T-cell (primary cell): Measurements from ENCODE around the gene RSL1D1. TPM values are rescaled to one million over a fixed set of nuclear protein-coding genes. Genes with fewer than 3 reads are reported as not detected.
A peak's percentile ranks its signal among the peaks of the same experiment; 100 is the strongest.
"Not testable (repeated sequence)": the region's sequence is repeated elsewhere in the genome, so short reads cannot be mapped to it uniquely, and the experiment has no call there.

Experiments
- ATAC-seq, 4 experiments: fragments of 200-7000 bp in 3 of 4; fragments of 150-1000 bp in 1 of 4; cut with Tn5 transposase; replicated peaks in 1 of 4; 1 replicate in 3 of 4; 2 replicates in 1 of 4; pipeline ENCODE4 v1.10.0; 2021; ENCODE audit warnings: moderate library complexity in 3 of 4, mild to moderate bottlenecking in 2 of 4, moderate number of reproducible peaks in 1 of 4
- CTCF ChIA-PET, 2 donors: fragments of 300-600 bp; sonication (Branson Sonifier 250); formaldehyde crosslinking; loops; one replicate each; lab custom pipeline; 2022; ENCODE audit warnings: antibody characterized with exemption in 2 of 2; lab: Charles Lee
- POLR2A ChIA-PET, 2 donors: fragments of 300-600 bp; sonication (Branson Sonifier 250); formaldehyde crosslinking; loops; one replicate each; lab custom pipeline; 2022; ENCODE audit warnings: antibody characterized with exemption in 2 of 2; lab: Charles Lee
- DNase-seq, 35 experiments: peaks; one replicate each; pipeline versions ENCODE4 v3.0.0 to v3.0.0-alpha.2; 2013 to 2023
- H3K27ac ChIP-seq: one replicate; pipeline ENCODE4 v1.5.1; 2013; ENCODE audit warnings: low read length
- H3K27me3 ChIP-seq, 2 experiments: replicated peaks in 1 of 2; 1 replicate in 1 of 2; 2 replicates in 1 of 2; pipeline versions ENCODE4 v1.6.1 to v1.7.0; 2013; ENCODE audit warnings: low read length in 1 of 2, mixed read lengths in 1 of 2; ENCODE audit not compliant: control insufficient read depth in 2 of 2, insufficient read depth in 2 of 2; ENCODE audit errors: extremely low read depth in 1 of 2
- H3K36me3 ChIP-seq, 2 donors: 1 replicate in 1 of 2; 2 replicates in 1 of 2; pipeline versions ENCODE4 v1.6.1 to v1.7.0; 2013; ENCODE audit warnings: low read length in 1 of 2; ENCODE audit not compliant: control insufficient read depth in 2 of 2, insufficient read depth in 1 of 2; ENCODE audit errors: extremely low read depth in 1 of 2
- H3K4me1 ChIP-seq, 2 experiments: 1 replicate in 1 of 2; 2 replicates in 1 of 2; pipeline versions ENCODE4 v1.6.1 to v1.7.0; 2013; ENCODE audit warnings: low read length in 2 of 2, mixed read lengths in 1 of 2; ENCODE audit not compliant: insufficient read depth in 2 of 2, control insufficient read depth in 1 of 2; ENCODE audit errors: extremely low read depth in 1 of 2
- H3K4me3 ChIP-seq, 2 donors: 1 replicate in 1 of 2; 2 replicates in 1 of 2; pipeline versions ENCODE4 v1.5.1 to v1.7.0; 2013; ENCODE audit warnings: mild to moderate bottlenecking in 2 of 2, low read length in 1 of 2, moderate library complexity in 1 of 2; ENCODE audit not compliant: control insufficient read depth in 1 of 2; ENCODE audit errors: extremely low read depth in 1 of 2
- H3K9me3 ChIP-seq: 2 replicates; pipeline ENCODE4 v1.7.0; 2013
- H3K27ac Mint-ChIP-seq, 2 donors: one replicate each; pipeline ENCODE4 v1.8.0; 2020 to 2021; ENCODE audit warnings: mild to moderate bottlenecking in 2 of 2, mixed read lengths in 2 of 2
- H3K27me3 Mint-ChIP-seq, 2 donors: one replicate each; pipeline ENCODE4 v1.8.0; 2021 to 2022; ENCODE audit warnings: mixed read lengths in 2 of 2
- H3K36me3 Mint-ChIP-seq: one replicate; pipeline ENCODE4 v1.8.0; 2021; ENCODE audit warnings: mixed read lengths
- H3K4me1 Mint-ChIP-seq, 3 donors: one replicate each; pipeline ENCODE4 v1.8.0; 2020 to 2022; ENCODE audit warnings: mixed read lengths in 3 of 3, mild to moderate bottlenecking in 1 of 3
- H3K4me3 Mint-ChIP-seq, 3 donors: one replicate each; pipeline ENCODE4 v1.8.0; 2020 to 2022; ENCODE audit warnings: mild to moderate bottlenecking in 3 of 3, mixed read lengths in 3 of 3, moderate library complexity in 3 of 3
- H3K9me3 Mint-ChIP-seq, 3 donors: one replicate each; pipeline ENCODE4 v1.8.0; 2020 to 2022; ENCODE audit warnings: mixed read lengths in 3 of 3
- WGBS: methylation state at CpG from one replicate; pipeline ENCODE4 v1.1.5; 2013; ENCODE audit warnings: missing lambda C conversion rate; ENCODE audit not compliant: insufficient coverage; 5-methylcytosine and 5-hydroxymethylcytosine counted together
- total RNA-seq, 35 experiments: library from RNA in 6 of 35; stranded (reverse) in 6 of 35; fragments of 120-200 nt in 1 of 35; gene quantifications; one replicate each; pipeline versions ENCODE4 v1.2.1 to v1.2.4 and lab custom pipeline; 2013 to 2026

RSL1D1 gene
- total RNA-seq, 5 donors from 2014 or later (not counting 1 experiment from before 2014, with no cell fraction given): 165 to 205 (median 180) TPM

- Histone ChIP-seq H3K27me3 (no peaks in the 10 kb centered on the region), H3K4me1 (peaks cover 47 to 77% of the 10 kb centered on the region in 2 experiments), H3K9me3 (no peaks in the 10 kb centered on the region), H3K27ac (no peak overlapping the region), H3K36me3 (peaks cover 0 to 2% of the 10 kb centered on the region in 2 donors), H3K4me3 (no peak overlapping the region)
- Mint-ChIP-seq H3K27me3 (no peaks in the 10 kb centered on the region), H3K4me3 (peak overlapping the region in 1 of 3 donors; percentile 23), H3K9me3 (no peaks in the 10 kb centered on the region), H3K4me1 (peaks cover 78 to 90% (median 81%) of the 10 kb centered on the region in 3 donors), H3K36me3 (peaks cover 5% of the 10 kb centered on the region), H3K27ac (peak overlapping the region in 1 of 2 donors; percentile 66)
- ChIA-PET CTCF (no interaction called here), POLR2A (no interaction called here)
- DNase-seq: no peak
- 83% methylated on average over 1 of the region's 3 CpGs for WGBS
- peak in 1 of 4 experiments; percentile 29 for ATAC-seq
These were observed 62.4 kb downstream of the RSL1D1 start for GRCh38 chr16:11788914-11789313.

- not testable (repeated sequence) for DNase-seq, H3K4me3 ChIP-seq, H3K27me3 ChIP-seq, H3K36me3 Mint-ChIP-seq, H3K27me3 Mint-ChIP-seq, H3K9me3 ChIP-seq, H3K4me3 Mint-ChIP-seq, H3K36me3 ChIP-seq, ATAC-seq, H3K9me3 Mint-ChIP-seq
- CTCF ChIA-PET: interaction anchor here (0.6 to 4.3 kb wide), 2 partner anchors 12 to 434 kb away, joined by 4 to 37 read pairs; partner anchors contain the start of gene ZC3H7A (in 1 of the 2)
- H3K4me1 ChIP-seq: peaks cover 42 to 77% of the 10 kb centered on the region in 2 experiments
- H3K4me1 Mint-ChIP-seq: peaks cover 76 to 82% (median 79%) of the 10 kb centered on the region in 3 donors
- H3K27ac ChIP-seq: peak overlapping the region; percentile 20
- H3K27ac Mint-ChIP-seq: peak overlapping the region; percentile 70 to 87
- POLR2A ChIA-PET: interaction anchor here (0.6 to 1.0 kb wide), 4 partner anchors 42 to 872 kb away, joined by 4 to 6 read pairs (median 5); partner anchors contain the start of gene TXNDC11 (in 1 of the 2)
- 100% methylated on average over 2 of the region's 13 CpGs for WGBS
These were observed 66.3 kb downstream of the RSL1D1 start for GRCh38 chr16:11784980-11785599.

GRCh38 chr16:11784381-11784780, 67.0 kb downstream of the RSL1D1 start:
- H3K36me3 ChIP-seq, H3K27me3 ChIP-seq, H3K4me3 ChIP-seq, ATAC-seq, H3K27me3 Mint-ChIP-seq, DNase-seq, H3K9me3 ChIP-seq, H3K9me3 Mint-ChIP-seq, H3K36me3 Mint-ChIP-seq: not testable (repeated sequence)
- CTCF ChIA-PET: interaction anchor here in 1 of 2 donors (0.6 to 4.3 kb wide), 7 partner anchors 8 to 224 kb away, joined by 3 to 37 read pairs (median 3); partner anchors contain the start of gene ZC3H7A
- Mint-ChIP-seq H3K4me3 (peak overlapping the region in 1 of 3 donors; percentile 80), H3K4me1 (peaks cover 72 to 80% (median 75%) of the 10 kb centered on the region in 3 donors), H3K27ac (peak overlapping the region; percentile 63 to 73)
- Histone ChIP-seq H3K27ac (peak overlapping the region; percentile 97), H3K4me1 (peaks cover 40 to 75% of the 10 kb centered on the region in 2 experiments)
- POLR2A ChIA-PET: interaction anchor here (0.6 to 1.3 kb wide), 10 partner anchors 8 to 198 kb away, joined by 3 to 7 read pairs (median 4); partner anchors contain the start of genes ZC3H7A (in 2 of the 2), GSPT1 (in 1 of the 2), LITAF (in 1 of the 2) and TXNDC11 (in 1 of the 2)
- 90% methylated on average over 4 of the region's 6 CpGs for WGBS

GRCh38 chr16:11784038-11784369, 67.3 kb downstream of the RSL1D1 start:
- Histone ChIP-seq H3K9me3 (no peaks in the 10 kb centered on the region), H3K27me3 (no peaks in the 10 kb centered on the region), H3K27ac (peak overlapping the region; percentile 97), H3K4me1 (peaks cover 39 to 72% of the 10 kb centered on the region in 2 experiments), H3K36me3 (peaks cover 0 to 13% of the 10 kb centered on the region in 2 donors), H3K4me3 (peak overlapping the region in 1 of 2 donors; percentile 36)
- H3K27me3 Mint-ChIP-seq: no peaks in the 10 kb centered on the region
- no peaks in the 10 kb centered on the region for H3K9me3 Mint-ChIP-seq
- peak overlapping the region; percentile 80 to 83 (median 80) for H3K4me3 Mint-ChIP-seq
- peak overlapping the region; percentile 95 to 97 for H3K27ac Mint-ChIP-seq
- CTCF ChIA-PET: interaction anchor here in 1 of 2 donors (0.6 to 4.3 kb wide), 7 partner anchors 8 to 224 kb away, joined by 3 to 37 read pairs (median 3); partner anchors contain the start of gene ZC3H7A
- POLR2A ChIA-PET: interaction anchor here (0.6 to 1.3 kb wide), 10 partner anchors 9 to 197 kb away, joined by 3 to 7 read pairs (median 4); partner anchors contain the start of genes ZC3H7A (in 2 of the 2), GSPT1 (in 1 of the 2), LITAF (in 1 of the 2) and TXNDC11 (in 1 of the 2)
- no peak for ATAC-seq
- H3K4me1 Mint-ChIP-seq: peaks cover 71 to 76% (median 73%) of the 10 kb centered on the region in 3 donors
- H3K36me3 Mint-ChIP-seq: peaks cover 6% of the 10 kb centered on the region
- no peak for DNase-seq

Other genes with a start within 250 kb of the RSL1D1 start
- gene SNN, start 183.1 kb downstream of the RSL1D1 start, total RNA-seq: 10 to 100 TPM; 17.4 to 56.2 (median 22.7) TPM
- 10 to 100 TPM; 44.0 to 76.3 (median 54.0) TPM for gene TXNDC11, start 108.7 kb downstream of the RSL1D1 start, total RNA-seq
- gene ZC3H7A, start 54.3 kb downstream of the RSL1D1 start, total RNA-seq: 100 to 1,000 TPM in 1 of 5 donors, 10 to 100 TPM in 4; 57.6 to 115 (median 68.2) TPM
- gene GSPT1, start 64.4 kb upstream of the RSL1D1 start, total RNA-seq: 100 to 1,000 TPM in 2 of 5 donors, 10 to 100 TPM in 3; 84.2 to 166 (median 92.5) TPM
- 10 to 100 TPM; 14.6 to 23.1 (median 19.5) TPM for gene NPIPB2, start 90.5 kb upstream of the RSL1D1 start, total RNA-seq
- gene TNFRSF17, start 113.7 kb upstream of the RSL1D1 start, total RNA-seq: 1 to 10 TPM in 2 of 5 donors, under 1 TPM in 3; 0.41 to 1.4 (median 0.82) TPM
- 10 to 100 TPM; 28.8 to 40.4 (median 36.2) TPM for gene SNX29, start 125.2 kb upstream of the RSL1D1 start, total RNA-seq